ENCODE data around the gene PLA2G4F.

PLA2G4F gene

GRCh38 chr15:42140383-42141070 is 15.9 kb downstream of the PLA2G4F start:
- Histone ChIP-seq H3K27me3 (ENCODE audit: insufficient read depth, low read length) (peaks cover 4% of the 10 kb centered on the region; the same call in 1 of the 2 replicates), H3F3A (ENCODE audit: insufficient read depth, low read length) (no peaks in the 10 kb centered on the region), H3K27ac (ENCODE audit: low read depth, low read length, poor library complexity, severe bottlenecking) (no peak overlapping the region), H3K9ac (ENCODE audit: low read length) (no peak overlapping the region), H3K79me2 (ENCODE audit: insufficient read depth, low read length) (no peaks in the 10 kb centered on the region), H2AFZ (ENCODE audit: low read length) (no peak overlapping the region), H4K20me1 (ENCODE audit: insufficient read depth, low read length) (no peaks in the 10 kb centered on the region), H3K4me1 (ENCODE audit: insufficient read depth, low read length, severe bottlenecking) (no peaks in the 10 kb centered on the region), H3K9me2 (ENCODE audit: low read depth, low read length) (no peaks in the 10 kb centered on the region), H3K9me3 (ENCODE audit: low read length) (no peaks in the 10 kb centered on the region), H3K36me3 (ENCODE audit: insufficient read depth, low read length) (no peaks in the 10 kb centered on the region), H3K4me2 (ENCODE audit: low read length) (no peak overlapping the region), H3K4me3 (ENCODE audit: low read depth, low read length, poor library complexity, severe bottlenecking) (no peak overlapping the region)
- no peak for TF ChIP-seq EZH2 (IDR thresholded peaks at IDR 0.05; ENCODE audit: borderline replicate concordance, low read length)
- TF ChIP-seq, protein P1, sequence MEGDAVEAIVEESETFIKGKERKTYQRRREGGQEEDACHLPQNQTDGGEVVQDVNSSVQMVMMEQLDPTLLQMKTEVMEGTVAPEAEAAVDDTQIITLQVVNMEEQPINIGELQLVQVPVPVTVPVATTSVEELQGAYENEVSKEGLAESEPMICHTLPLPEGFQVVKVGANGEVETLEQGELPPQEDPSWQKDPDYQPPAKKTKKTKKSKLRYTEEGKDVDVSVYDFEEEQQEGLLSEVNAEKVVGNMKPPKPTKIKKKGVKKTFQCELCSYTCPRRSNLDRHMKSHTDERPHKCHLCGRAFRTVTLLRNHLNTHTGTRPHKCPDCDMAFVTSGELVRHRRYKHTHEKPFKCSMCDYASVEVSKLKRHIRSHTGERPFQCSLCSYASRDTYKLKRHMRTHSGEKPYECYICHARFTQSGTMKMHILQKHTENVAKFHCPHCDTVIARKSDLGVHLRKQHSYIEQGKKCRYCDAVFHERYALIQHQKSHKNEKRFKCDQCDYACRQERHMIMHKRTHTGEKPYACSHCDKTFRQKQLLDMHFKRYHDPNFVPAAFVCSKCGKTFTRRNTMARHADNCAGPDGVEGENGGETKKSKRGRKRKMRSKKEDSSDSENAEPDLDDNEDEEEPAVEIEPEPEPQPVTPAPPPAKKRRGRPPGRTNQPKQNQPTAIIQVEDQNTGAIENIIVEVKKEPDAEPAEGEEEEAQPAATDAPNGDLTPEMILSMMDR (IDR thresholded peaks at IDR 0.05; ENCODE audit: low read length), result no peak

- no peak overlapping the region for H3K27ac ChIP-seq (ENCODE audit: low read depth, low read length, poor library complexity, severe bottlenecking)
- no peaks in the 10 kb centered on the region for H3K79me2 ChIP-seq (ENCODE audit: insufficient read depth, low read length)
- no peak overlapping the region for H2AFZ ChIP-seq (ENCODE audit: low read length)
- H3K27me3 ChIP-seq (ENCODE audit: insufficient read depth, low read length), result peaks cover 4% of the 10 kb centered on the region; the same call in 1 of the 2 replicates
- no peaks in the 10 kb centered on the region for H3K9me3 ChIP-seq (ENCODE audit: low read length)
- no peaks in the 10 kb centered on the region for H4K20me1 ChIP-seq (ENCODE audit: insufficient read depth, low read length)
- no peak overlapping the region for H3K4me2 ChIP-seq (ENCODE audit: low read length)
- no peaks in the 10 kb centered on the region for H3F3A ChIP-seq (ENCODE audit: insufficient read depth, low read length)
- no peak overlapping the region for H3K4me3 ChIP-seq (ENCODE audit: low read depth, low read length, poor library complexity, severe bottlenecking)
- no peaks in the 10 kb centered on the region for H3K9me2 ChIP-seq (ENCODE audit: low read depth, low read length)
- H3K36me3 ChIP-seq (ENCODE audit: insufficient read depth, low read length), result no peaks in the 10 kb centered on the region
- H3K9ac ChIP-seq (ENCODE audit: low read length), result no peak overlapping the region
- TF ChIP-seq, protein P1 (IDR thresholded peaks at IDR 0.05; ENCODE audit: low read length), result no peak
- no peak for TF ChIP-seq EZH2 (IDR thresholded peaks at IDR 0.05; ENCODE audit: borderline replicate concordance, low read length)
- H3K4me1 ChIP-seq (ENCODE audit: insufficient read depth, low read length, severe bottlenecking), result no peaks in the 10 kb centered on the region
Measured at GRCh38 chr15:42139596-42139995, 16.8 kb downstream of the PLA2G4F start.

DNA sequence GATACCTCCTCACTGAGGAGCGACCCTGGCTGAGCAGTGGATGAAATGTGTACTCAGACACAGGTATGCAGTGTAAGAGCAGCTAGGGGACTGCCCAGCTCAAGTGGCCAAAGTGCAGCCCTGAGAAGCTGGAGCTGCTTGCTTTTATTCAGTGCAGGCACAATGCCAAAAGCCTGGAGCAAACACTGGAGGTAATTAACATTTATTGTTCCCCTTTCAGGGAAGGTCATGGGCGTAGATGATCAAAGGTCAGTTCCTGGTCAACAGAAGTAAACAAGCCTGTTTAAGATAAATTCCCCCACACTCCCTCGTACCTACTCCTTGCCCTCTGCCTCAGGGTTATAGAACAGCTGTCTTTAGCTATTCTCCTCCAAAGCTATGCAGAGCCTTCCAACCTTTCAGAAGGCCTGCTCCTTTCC is 17.5 kb downstream of the PLA2G4F start:
- TF ChIP-seq EZH2 (IDR thresholded peaks at IDR 0.05; ENCODE audit: borderline replicate concordance, low read length), result no peak
- TF ChIP-seq, protein P1 (IDR thresholded peaks at IDR 0.05; ENCODE audit: low read length), result no peak
- Histone ChIP-seq H3K79me2 (ENCODE audit: insufficient read depth, low read length) (no peaks in the 10 kb centered on the region), H4K20me1 (ENCODE audit: insufficient read depth, low read length) (no peaks in the 10 kb centered on the region), H3K9me2 (ENCODE audit: low read depth, low read length) (no peaks in the 10 kb centered on the region), H3K9ac (ENCODE audit: low read length) (no peak overlapping the region), H3F3A (ENCODE audit: insufficient read depth, low read length) (no peaks in the 10 kb centered on the region), H2AFZ (ENCODE audit: low read length) (no peak overlapping the region), H3K27me3 (ENCODE audit: insufficient read depth, low read length) (peaks cover 3% of the 10 kb centered on the region; the same call in 1 of the 2 replicates), H3K27ac (ENCODE audit: low read depth, low read length, poor library complexity, severe bottlenecking) (no peak overlapping the region), H3K36me3 (ENCODE audit: insufficient read depth, low read length) (no peaks in the 10 kb centered on the region), H3K4me2 (ENCODE audit: low read length) (no peak overlapping the region), H3K9me3 (ENCODE audit: low read length) (no peaks in the 10 kb centered on the region), H3K4me3 (ENCODE audit: low read depth, low read length, poor library complexity, severe bottlenecking) (no peak overlapping the region), H3K4me1 (ENCODE audit: insufficient read depth, low read length, severe bottlenecking) (no peaks in the 10 kb centered on the region)

Data from OCI-LY1 (cell line).